GM23338 (cell line): ENCODE results near the gene PROCR. TPM values are rescaled to one million over a fixed set of nuclear protein-coding genes. Genes with fewer than 3 reads are reported as not detected.

Experiments used
- ATAC-seq: fragments of 200-7000 bp; cut with Tn5 transposase; 3 replicates; pipeline ENCODE4 v1.9.1; 2020
- DNase-seq: peaks from one replicate; pipeline ENCODE4 v3.0.0-alpha.2; 2015; ENCODE audit warnings: low spot score
- H2AFZ ChIP-seq: fragments of 200-600 bp; sonication (generic); 2 replicates; pipeline ENCODE4 v1.8.0; 2016; ENCODE audit warnings: antibody characterized with exemption, mild to moderate bottlenecking, moderate library complexity
- H3F3A ChIP-seq: fragments of 200-600 bp; sonication (generic); replicated peaks from 2 replicates; pipeline ENCODE4 v1.8.0; 2017; ENCODE audit warnings: antibody characterized with exemption, mixed run types, low read depth
- H3K27ac ChIP-seq: fragments of 200-600 bp; sonication (generic); 2 replicates; pipeline ENCODE4 v1.6.1; 2016; ENCODE audit warnings: low read depth
- H3K27me3 ChIP-seq: fragments of 200-600 bp; sonication (generic); 2 replicates; pipeline ENCODE4 v1.8.0; 2016; ENCODE audit warnings: mild to moderate bottlenecking, mixed run types, moderate library complexity; ENCODE audit not compliant: insufficient read depth
- H3K36me3 ChIP-seq: fragments of 200-600 bp; sonication (generic); 2 replicates; pipeline ENCODE4 v1.8.0; 2016; ENCODE audit warnings: mild to moderate bottlenecking; ENCODE audit not compliant: insufficient read depth
- H3K4me1 ChIP-seq: fragments of 200-600 bp; sonication (generic); 2 replicates; pipeline ENCODE4 v1.8.0; 2016; ENCODE audit warnings: mild to moderate bottlenecking, moderate library complexity; ENCODE audit not compliant: insufficient read depth
- H3K4me2 ChIP-seq: fragments of 200-600 bp; sonication (generic); 2 replicates; pipeline ENCODE4 v1.7.1; 2017; ENCODE audit warnings: mixed run types
- H3K4me3 ChIP-seq: fragments of 200-600 bp; sonication (generic); 2 replicates; pipeline ENCODE4 v1.6.1; 2016; ENCODE audit warnings: mixed run types
- H3K79me2 ChIP-seq: fragments of 200-600 bp; sonication (generic); replicated peaks from 2 replicates; pipeline ENCODE4 v1.8.0; 2017; ENCODE audit warnings: mild to moderate bottlenecking; ENCODE audit not compliant: insufficient read depth
- H3K9me2 ChIP-seq: fragments of 200-600 bp; sonication (generic); 2 replicates; pipeline ENCODE4 v1.8.0; 2017; ENCODE audit not compliant: insufficient read depth
- H4K20me1 ChIP-seq: fragments of 200-600 bp; sonication (generic); replicated peaks from 2 replicates; pipeline ENCODE4 v1.8.0; 2017; ENCODE audit warnings: mild to moderate bottlenecking; ENCODE audit not compliant: insufficient read depth
- H3K27ac Mint-ChIP-seq: 2 replicates; pipeline ENCODE4 v1.8.0; 2020; ENCODE audit warnings: inconsistent platforms, mild to moderate bottlenecking, moderate library complexity, mixed read lengths
- H3K27me3 Mint-ChIP-seq: 3 replicates; pipeline ENCODE4 v1.8.0; 2022; ENCODE audit warnings: low read depth, mild to moderate bottlenecking, moderate library complexity, mixed read lengths, inconsistent platforms; ENCODE audit not compliant: insufficient read depth, poor library complexity
- H3K36me3 Mint-ChIP-seq: 3 replicates; pipeline ENCODE4 v1.8.0; 2021; ENCODE audit warnings: low read depth, mild to moderate bottlenecking, inconsistent platforms, moderate library complexity, mixed read lengths
- H3K4me1 Mint-ChIP-seq: 3 replicates; pipeline ENCODE4 v1.8.0; 2020; ENCODE audit warnings: mild to moderate bottlenecking, inconsistent platforms, mixed read lengths
- H3K4me3 Mint-ChIP-seq: 3 replicates; pipeline ENCODE4 v1.8.0; 2021; ENCODE audit warnings: moderate library complexity, mild to moderate bottlenecking, inconsistent platforms, mixed read lengths
- H3K9me3 Mint-ChIP-seq: 3 replicates; pipeline ENCODE4 v1.8.0; 2020; ENCODE audit warnings: moderate library complexity, mild to moderate bottlenecking, inconsistent platforms, mixed read lengths
- CREB1 ChIP-seq: fragments of 250-450 bp; sonication (Bioruptor Pico); IDR thresholded peaks from 2 replicates; pipeline ENCODE4 v1.5.0; 2020; ENCODE audit warnings: low read depth, mild to moderate bottlenecking, moderate library complexity
- CTCF ChIP-seq, 2 experiments: fragments of 200-600 bp in 1 of 2; sonication (generic) in 1 of 2; conservative IDR thresholded peaks; 2 replicates each; pipeline versions ENCODE4 v1.5.1 to v1.6.1; 2016 to 2017; ENCODE audit warnings: antibody characterized with exemption in 2 of 2, low read depth in 2 of 2, mild to moderate bottlenecking in 2 of 2, moderate library complexity in 1 of 2
- EZH2 ChIP-seq: fragments of 200-600 bp; sonication (generic); IDR thresholded peaks from one replicate; pipeline ENCODE4 v1.8.0; 2017; ENCODE audit warnings: antibody characterized with exemption, mild to moderate bottlenecking, low read depth; ENCODE audit not compliant: unreplicated experiment
- EZH2phosphoT487 ChIP-seq: fragments of 200-600 bp; sonication (generic); IDR thresholded peaks from one replicate; pipeline ENCODE4 v1.8.1; 2018; ENCODE audit warnings: antibody characterized with exemption; ENCODE audit not compliant: unreplicated experiment
- JUNB ChIP-seq: IDR thresholded peaks from one replicate; pipeline ENCODE4 v1.6.1; 2016; ENCODE audit warnings: antibody characterized with exemption; ENCODE audit not compliant: unreplicated experiment
- NANOG ChIP-seq: IDR thresholded peaks from 2 replicates; pipeline ENCODE4 v1.6.1; 2016; ENCODE audit warnings: antibody characterized with exemption, borderline replicate concordance
- POLR2AphosphoS5 ChIP-seq: IDR thresholded peaks from 2 replicates; pipeline ENCODE4 v1.6.1; 2016; ENCODE audit warnings: antibody characterized with exemption, low read depth
- REST ChIP-seq: IDR thresholded peaks from one replicate; pipeline ENCODE4 v1.6.1; 2018; ENCODE audit warnings: antibody characterized with exemption; ENCODE audit not compliant: unreplicated experiment
- STAT1 ChIP-seq: IDR thresholded peaks from one replicate; pipeline ENCODE4 v1.6.1; 2016; ENCODE audit warnings: antibody characterized with exemption; ENCODE audit not compliant: unreplicated experiment
- ZNF114 ChIP-seq: fragments of 250-450 bp; sonication (Bioruptor Pico); IDR thresholded peaks from 2 replicates; pipeline ENCODE4 v1.5.0; 2020; ENCODE audit warnings: mild to moderate bottlenecking, moderate library complexity
- ZNF331 ChIP-seq: fragments of 250-450 bp; sonication (Bioruptor Pico); IDR thresholded peaks from 2 replicates; pipeline ENCODE4 v1.5.0; 2020; ENCODE audit warnings: low read depth, mild to moderate bottlenecking, moderate library complexity
- polyA plus RNA-seq: library from polyadenylated mRNA; unstranded; fragments of >200 nt; fragmentation: Nextera tagmentation; extraction: Ambion mirVana; gene quantifications from 2 replicates; pipeline ENCODE4 v1.2.1, GENCODE V29; 2016
- total RNA-seq: library from RNA; depleted of rRNA; stranded (reverse); fragments of >200 nt; shearing (Covaris generic); gene quantifications from 2 replicates; pipeline ENCODE4 v1.2.3, GENCODE V29; 2014
- TF ChIP-seq, protein P1 (sequence below): IDR thresholded peaks from 2 replicates; pipeline ENCODE4 v1.6.1; 2016; ENCODE audit warnings: antibody characterized with exemption
- TF ChIP-seq, protein P2 (sequence below): fragments of 250-450 bp; sonication (Bioruptor Pico); IDR thresholded peaks from 2 replicates; pipeline ENCODE4 v1.5.0; 2020; ENCODE audit warnings: mild to moderate bottlenecking, moderate library complexity

Gene PROCR
- total and polyA plus RNA-seq, 2 experiments from 2014 or later = 32.9 to 36.1 TPM

DNA sequence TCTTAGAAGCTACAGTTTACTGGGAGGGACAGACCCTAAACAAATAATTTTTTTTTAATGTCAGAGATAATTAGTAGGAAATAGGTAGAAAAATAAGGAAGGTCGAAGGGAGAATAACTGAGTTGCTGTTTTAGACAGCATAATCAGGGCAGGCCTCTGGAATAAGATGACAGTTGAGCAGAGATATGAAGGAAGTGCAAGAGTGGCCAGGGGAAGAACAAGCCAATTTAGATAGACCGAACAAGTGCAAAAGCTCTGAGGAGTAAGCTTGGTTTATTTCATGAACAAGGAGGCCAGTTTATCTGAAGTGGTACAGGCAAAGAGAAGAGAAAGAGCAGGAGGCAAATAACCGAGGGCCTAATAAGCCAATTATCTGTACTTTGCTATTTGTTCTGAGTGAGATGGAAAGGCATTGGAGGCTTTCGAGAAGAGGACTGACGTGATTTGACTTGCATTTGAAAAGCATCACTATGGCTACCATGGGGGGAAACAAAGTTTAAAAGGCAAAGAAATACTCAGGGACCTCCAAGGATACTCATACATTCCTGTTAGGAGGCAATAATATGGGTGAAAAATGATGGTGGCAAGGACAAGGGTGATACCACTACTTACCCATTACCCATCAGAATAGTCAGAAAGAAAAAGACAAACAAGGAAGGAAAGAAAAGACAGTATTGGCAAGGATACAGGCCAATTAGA, 19.7 kb downstream of the PROCR start:
- Histone ChIP-seq H3K4me1 (peaks cover 5% of the 10 kb centered on the region; the same call in 1 of the 2 replicates), H3K4me3 (no peak overlapping the region), H4K20me1 (no peaks in the 10 kb centered on the region), H3K36me3 (no peaks in the 10 kb centered on the region), H3K27me3 (no peaks in the 10 kb centered on the region), H3F3A (no peaks in the 10 kb centered on the region), H3K9me2 (no peaks in the 10 kb centered on the region), H3K79me2 (no peaks in the 10 kb centered on the region), H2AFZ (no peak overlapping the region), H3K27ac (no peak overlapping the region), H3K4me2 (no peak overlapping the region)
- ATAC-seq (no peak; the same call in 2 of the 3 replicates), DNase-seq (no peak)
- Mint-ChIP-seq H3K9me3 (peaks cover 36% of the 10 kb centered on the region), H3K4me1 (peaks cover 21% of the 10 kb centered on the region), H3K36me3 (peaks cover 12% of the 10 kb centered on the region; the same call in 1 of the 3 replicates), H3K27me3 (peaks cover 2% of the 10 kb centered on the region), H3K4me3 (no peak overlapping the region), H3K27ac (no peak overlapping the region)
- TF ChIP-seq POLR2AphosphoS5 (no peak), ZNF331 (CRISPR knock-in tag) (no peak), EZH2 (no peak), CTCF (conservative IDR thresholded peaks at IDR 0.05; ENCODE audit: low read depth in 2 of 2) (no peak), EZH2phosphoT487 (no peak), JUNB (no peak), NANOG (no peak), REST (no peak), ZNF114 (CRISPR knock-in tag) (no peak), STAT1 (no peak), CREB1 (CRISPR knock-in tag) (no peak)
- TF ChIP-seq, protein P1, sequence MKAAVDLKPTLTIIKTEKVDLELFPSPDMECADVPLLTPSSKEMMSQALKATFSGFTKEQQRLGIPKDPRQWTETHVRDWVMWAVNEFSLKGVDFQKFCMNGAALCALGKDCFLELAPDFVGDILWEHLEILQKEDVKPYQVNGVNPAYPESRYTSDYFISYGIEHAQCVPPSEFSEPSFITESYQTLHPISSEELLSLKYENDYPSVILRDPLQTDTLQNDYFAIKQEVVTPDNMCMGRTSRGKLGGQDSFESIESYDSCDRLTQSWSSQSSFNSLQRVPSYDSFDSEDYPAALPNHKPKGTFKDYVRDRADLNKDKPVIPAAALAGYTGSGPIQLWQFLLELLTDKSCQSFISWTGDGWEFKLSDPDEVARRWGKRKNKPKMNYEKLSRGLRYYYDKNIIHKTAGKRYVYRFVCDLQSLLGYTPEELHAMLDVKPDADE = no peak
- TF ChIP-seq, protein P2, sequence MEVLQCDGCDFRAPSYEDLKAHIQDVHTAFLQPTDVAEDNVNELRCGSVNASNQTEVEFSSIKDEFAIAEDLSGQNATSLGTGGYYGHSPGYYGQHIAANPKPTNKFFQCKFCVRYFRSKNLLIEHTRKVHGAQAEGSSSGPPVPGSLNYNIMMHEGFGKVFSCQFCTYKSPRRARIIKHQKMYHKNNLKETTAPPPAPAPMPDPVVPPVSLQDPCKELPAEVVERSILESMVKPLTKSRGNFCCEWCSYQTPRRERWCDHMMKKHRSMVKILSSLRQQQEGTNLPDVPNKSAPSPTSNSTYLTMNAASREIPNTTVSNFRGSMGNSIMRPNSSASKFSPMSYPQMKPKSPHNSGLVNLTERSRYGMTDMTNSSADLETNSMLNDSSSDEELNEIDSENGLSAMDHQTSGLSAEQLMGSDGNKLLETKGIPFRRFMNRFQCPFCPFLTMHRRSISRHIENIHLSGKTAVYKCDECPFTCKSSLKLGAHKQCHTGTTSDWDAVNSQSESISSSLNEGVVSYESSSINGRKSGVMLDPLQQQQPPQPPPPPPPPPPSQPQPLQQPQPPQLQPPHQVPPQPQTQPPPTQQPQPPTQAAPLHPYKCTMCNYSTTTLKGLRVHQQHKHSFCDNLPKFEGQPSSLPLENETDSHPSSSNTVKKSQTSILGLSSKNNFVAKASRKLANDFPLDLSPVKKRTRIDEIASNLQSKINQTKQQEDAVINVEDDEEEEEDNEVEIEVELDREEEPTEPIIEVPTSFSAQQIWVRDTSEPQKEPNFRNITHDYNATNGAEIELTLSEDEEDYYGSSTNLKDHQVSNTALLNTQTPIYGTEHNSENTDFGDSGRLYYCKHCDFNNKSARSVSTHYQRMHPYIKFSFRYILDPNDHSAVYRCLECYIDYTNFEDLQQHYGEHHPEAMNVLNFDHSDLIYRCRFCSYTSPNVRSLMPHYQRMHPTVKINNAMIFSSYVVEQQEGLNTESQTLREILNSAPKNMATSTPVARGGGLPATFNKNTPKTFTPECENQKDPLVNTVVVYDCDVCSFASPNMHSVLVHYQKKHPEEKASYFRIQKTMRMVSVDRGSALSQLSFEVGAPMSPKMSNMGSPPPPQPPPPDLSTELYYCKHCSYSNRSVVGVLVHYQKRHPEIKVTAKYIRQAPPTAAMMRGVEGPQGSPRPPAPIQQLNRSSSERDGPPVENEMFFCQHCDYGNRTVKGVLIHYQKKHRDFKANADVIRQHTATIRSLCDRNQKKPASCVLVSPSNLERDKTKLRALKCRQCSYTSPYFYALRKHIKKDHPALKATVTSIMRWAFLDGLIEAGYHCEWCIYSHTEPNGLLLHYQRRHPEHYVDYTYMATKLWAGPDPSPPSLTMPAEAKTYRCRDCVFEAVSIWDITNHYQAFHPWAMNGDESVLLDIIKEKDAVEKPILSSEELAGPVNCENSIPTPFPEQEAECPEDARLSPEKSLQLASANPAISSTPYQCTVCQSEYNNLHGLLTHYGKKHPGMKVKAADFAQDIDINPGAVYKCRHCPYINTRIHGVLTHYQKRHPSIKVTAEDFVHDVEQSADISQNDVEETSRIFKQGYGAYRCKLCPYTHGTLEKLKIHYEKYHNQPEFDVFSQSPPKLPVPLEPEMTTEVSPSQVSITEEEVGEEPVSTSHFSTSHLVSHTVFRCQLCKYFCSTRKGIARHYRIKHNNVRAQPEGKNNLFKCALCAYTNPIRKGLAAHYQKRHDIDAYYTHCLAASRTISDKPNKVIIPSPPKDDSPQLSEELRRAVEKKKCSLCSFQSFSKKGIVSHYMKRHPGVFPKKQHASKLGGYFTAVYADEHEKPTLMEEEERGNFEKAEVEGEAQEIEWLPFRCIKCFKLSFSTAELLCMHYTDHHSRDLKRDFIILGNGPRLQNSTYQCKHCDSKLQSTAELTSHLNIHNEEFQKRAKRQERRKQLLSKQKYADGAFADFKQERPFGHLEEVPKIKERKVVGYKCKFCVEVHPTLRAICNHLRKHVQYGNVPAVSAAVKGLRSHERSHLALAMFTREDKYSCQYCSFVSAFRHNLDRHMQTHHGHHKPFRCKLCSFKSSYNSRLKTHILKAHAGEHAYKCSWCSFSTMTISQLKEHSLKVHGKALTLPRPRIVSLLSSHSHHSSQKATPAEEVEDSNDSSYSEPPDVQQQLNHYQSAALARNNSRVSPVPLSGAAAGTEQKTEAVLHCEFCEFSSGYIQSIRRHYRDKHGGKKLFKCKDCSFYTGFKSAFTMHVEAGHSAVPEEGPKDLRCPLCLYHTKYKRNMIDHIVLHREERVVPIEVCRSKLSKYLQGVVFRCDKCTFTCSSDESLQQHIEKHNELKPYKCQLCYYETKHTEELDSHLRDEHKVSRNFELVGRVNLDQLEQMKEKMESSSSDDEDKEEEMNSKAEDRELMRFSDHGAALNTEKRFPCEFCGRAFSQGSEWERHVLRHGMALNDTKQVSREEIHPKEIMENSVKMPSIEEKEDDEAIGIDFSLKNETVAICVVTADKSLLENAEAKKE (CRISPR knock-in tag) = no peak
